ENCODE measurements around the gene EMC7.
A peak's percentile ranks its signal among the peaks of the same experiment; 100 is the strongest.
"Not testable (repeated sequence)": the region's sequence is repeated elsewhere in the genome, so short reads cannot be mapped to it uniquely, and the experiment has no call there.

EMC7 gene

GRCh38 chr15:34084086-34084485 lies 17.6 kb downstream of the EMC7 start:
- no peak for DNase-seq (ENCODE audit: low spot score)

- no peak for DNase-seq (ENCODE audit: low spot score)
Observed at GRCh38 chr15:34079904-34080303, 21.8 kb downstream of the EMC7 start.

- DNase-seq (ENCODE audit: low spot score): no peak
Observed at GRCh38 chr15:34078900-34079299, 22.8 kb downstream of the EMC7 start.

GRCh38 chr15:34076785-34077184 lies 24.9 kb downstream of the EMC7 start:
- no peak for DNase-seq (ENCODE audit: low spot score)

GRCh38 chr15:34070003-34070402 lies 31.7 kb downstream of the EMC7 start:
- no peak for DNase-seq (ENCODE audit: low spot score)

GRCh38 chr15:34065941-34066340 lies 35.7 kb downstream of the EMC7 start:
- DNase-seq (ENCODE audit: low spot score): no peak

- no peak for DNase-seq (ENCODE audit: low spot score)
Observed at GRCh38 chr15:34065261-34065660, 36.4 kb downstream of the EMC7 start.

GRCh38 chr15:34064438-34064837 lies 37.2 kb downstream of the EMC7 start:
- no peak for DNase-seq (ENCODE audit: low spot score)

GRCh38 chr15:34059946-34060345 lies 41.7 kb downstream of the EMC7 start:
- no peak for DNase-seq (ENCODE audit: low spot score)

- no peak for DNase-seq (ENCODE audit: low spot score)
Observed at GRCh38 chr15:34059476-34059875, 42.2 kb downstream of the EMC7 start.

- no peak for DNase-seq (ENCODE audit: low spot score)
Observed at GRCh38 chr15:34056911-34057310, 44.8 kb downstream of the EMC7 start.

- DNase-seq (ENCODE audit: low spot score): no peak
Observed at GRCh38 chr15:34055868-34056595, 45.6 kb downstream of the EMC7 start.

GRCh38 chr15:34054081-34054707 lies 47.5 kb downstream of the EMC7 start:
- no peak for DNase-seq (ENCODE audit: low spot score)

- not testable (repeated sequence) for DNase-seq (ENCODE audit: low spot score)
Observed at GRCh38 chr15:34050385-34050784, 51.3 kb downstream of the EMC7 start.

GRCh38 chr15:34049112-34049511 lies 52.5 kb downstream of the EMC7 start:
- no peak for DNase-seq (ENCODE audit: low spot score)

- no peak for DNase-seq (ENCODE audit: low spot score)
Observed at GRCh38 chr15:34047893-34048775, 53.5 kb downstream of the EMC7 start.

GRCh38 chr15:34046471-34047145 lies 55.1 kb downstream of the EMC7 start:
- no peak for DNase-seq (ENCODE audit: low spot score)

GRCh38 chr15:34043813-34044212 lies 57.8 kb downstream of the EMC7 start:
- no peak for DNase-seq (ENCODE audit: low spot score)

GRCh38 chr15:34043391-34043790 lies 58.3 kb downstream of the EMC7 start:
- no peak for DNase-seq (ENCODE audit: low spot score)

GRCh38 chr15:34039790-34040113 lies 61.9 kb downstream of the EMC7 start:
- DNase-seq (ENCODE audit: low spot score): no peak

GRCh38 chr15:34038871-34039789 lies 62.5 kb downstream of the EMC7 start, which contains the start of gene AVEN:
Gene AVEN (minus strand): TSS chr15:34039204. CDS start chr15:34039046, 158 bp downstream.
- DNase-seq (ENCODE audit: low spot score): peak; percentile 48

Data from germinal center (tissue), 1 donor.